Skeletal muscle satellite cell (primary cell): ENCODE data around the gene MT1H.
"Not testable (repeated sequence)": the region's sequence is repeated elsewhere in the genome, so short reads cannot be mapped to it uniquely, and the experiment has no call there.

Source experiments
- H3K27me3 ChIP-seq: 2 replicates; pipeline ENCODE4 v1.7.0; 2013; ENCODE audit warnings: low read length; ENCODE audit not compliant: control insufficient read depth, insufficient read depth
- H3K36me3 ChIP-seq: 2 replicates; pipeline ENCODE4 v1.7.0; 2013; ENCODE audit warnings: mild to moderate bottlenecking, control low read depth, low read length; ENCODE audit not compliant: insufficient read depth
- H3K4me1 ChIP-seq: 2 replicates; pipeline ENCODE4 v1.7.0; 2013; ENCODE audit warnings: low read length; ENCODE audit not compliant: control insufficient read depth, insufficient read depth
- H3K4me2 ChIP-seq: 2 replicates; pipeline ENCODE4 v1.7.0; 2013; ENCODE audit warnings: mild to moderate bottlenecking, low read length
- H3K4me3 ChIP-seq: 2 replicates; pipeline ENCODE4 v1.7.0; 2013; ENCODE audit warnings: low read length
- H3K9ac ChIP-seq: 2 replicates; pipeline ENCODE4 v1.7.0; 2013; ENCODE audit warnings: mild to moderate bottlenecking, low read depth, low read length, moderate library complexity
- H3K9me3 ChIP-seq: replicated peaks from 2 replicates; pipeline ENCODE4 v1.7.0; 2013; ENCODE audit warnings: mild to moderate bottlenecking, control low read depth, low read length

MT1H gene

DNA sequence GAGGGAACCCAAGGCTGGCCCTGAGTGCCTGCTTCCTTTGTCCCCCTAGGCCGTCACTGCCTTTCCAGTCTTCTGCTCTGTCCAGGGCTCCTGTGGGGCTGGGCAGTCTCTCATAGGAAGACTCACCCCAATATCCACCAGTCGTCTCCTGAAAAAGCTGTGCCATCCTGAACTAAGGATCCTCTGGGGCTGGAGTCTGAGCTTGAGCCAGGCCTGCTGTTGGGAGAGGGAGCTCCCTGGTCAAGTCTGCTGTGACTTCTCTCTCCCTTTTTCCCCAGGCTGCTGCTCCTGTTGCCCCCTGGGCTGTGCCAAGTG, 963 bp downstream of the MT1H start:
- Histone ChIP-seq H3K9ac (no peak overlapping the region), H3K27me3 (peaks cover 56% of the 10 kb centered on the region), H3K4me1 (peaks cover 3% of the 10 kb centered on the region), H3K9me3 (no peaks in the 10 kb centered on the region), H3K36me3 (no peaks in the 10 kb centered on the region), H3K4me2 (no peak overlapping the region), H3K4me3 (no peak overlapping the region)

GRCh38 chr16:56671691-56672090, 2.1 kb downstream of the MT1H start:
- peaks cover 47% of the 10 kb centered on the region for H3K27me3 ChIP-seq
- H3K9ac ChIP-seq, H3K36me3 ChIP-seq, H3K4me2 ChIP-seq, H3K4me3 ChIP-seq, H3K4me1 ChIP-seq, H3K9me3 ChIP-seq: not testable (repeated sequence)

- H3K4me1 ChIP-seq, H3K9ac ChIP-seq, H3K36me3 ChIP-seq, H3K4me3 ChIP-seq, H3K9me3 ChIP-seq, H3K4me2 ChIP-seq: not testable (repeated sequence)
- peaks cover 42% of the 10 kb centered on the region for H3K27me3 ChIP-seq
Measured at GRCh38 chr16:56672171-56672570, 2.6 kb downstream of the MT1H start.

GRCh38 chr16:56672761-56673536, 3.3 kb downstream of the MT1H start:
- H3K27me3 ChIP-seq: peaks cover 35% of the 10 kb centered on the region
- no peaks in the 10 kb centered on the region for H3K9me3 ChIP-seq
- no peaks in the 10 kb centered on the region for H3K36me3 ChIP-seq
- no peak overlapping the region for H3K9ac ChIP-seq
- peaks cover 1% of the 10 kb centered on the region for H3K4me1 ChIP-seq
- no peak overlapping the region for H3K4me2 ChIP-seq
- H3K4me3 ChIP-seq: no peak overlapping the region

- H3K9me3 ChIP-seq: no peaks in the 10 kb centered on the region
- no peak overlapping the region for H3K9ac ChIP-seq
- no peak overlapping the region for H3K4me2 ChIP-seq
- no peaks in the 10 kb centered on the region for H3K4me1 ChIP-seq
- no peak overlapping the region for H3K4me3 ChIP-seq
- H3K36me3 ChIP-seq: no peaks in the 10 kb centered on the region
- H3K27me3 ChIP-seq: peaks cover 25% of the 10 kb centered on the region
Measured at GRCh38 chr16:56673921-56674320, 4.3 kb downstream of the MT1H start.

DNA sequence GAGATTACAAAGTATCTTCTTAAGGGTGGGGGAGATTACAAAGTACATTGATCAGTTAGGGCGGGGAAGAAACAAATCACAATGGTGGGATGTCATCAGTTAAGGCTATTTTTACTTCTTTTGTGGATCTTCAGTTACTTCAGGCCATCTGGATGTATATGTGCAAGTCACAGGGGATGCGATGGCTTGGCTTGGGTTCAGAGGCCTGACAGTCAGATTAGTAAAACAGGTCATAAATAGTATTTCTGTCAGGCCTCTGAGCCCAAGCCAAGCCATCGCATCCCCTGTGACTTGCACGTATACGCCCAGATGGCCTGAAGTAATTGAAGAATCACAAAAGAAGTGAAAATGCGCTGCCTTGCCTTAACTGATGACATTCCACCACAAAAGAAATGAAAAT, 5.0 kb downstream of the MT1H start:
- not testable (repeated sequence) for H3K4me2 ChIP-seq, H3K9ac ChIP-seq, H3K4me1 ChIP-seq, H3K4me3 ChIP-seq, H3K36me3 ChIP-seq, H3K9me3 ChIP-seq
- H3K27me3 ChIP-seq: peaks cover 18% of the 10 kb centered on the region

GRCh38 chr16:56675685-56676210, 6.1 kb downstream of the MT1H start:
- Histone ChIP-seq H3K27me3 (peaks cover 7% of the 10 kb centered on the region), H3K9me3 (no peaks in the 10 kb centered on the region), H3K36me3 (no peaks in the 10 kb centered on the region), H3K4me2 (no peak overlapping the region), H3K4me3 (no peak overlapping the region), H3K9ac (no peak overlapping the region), H3K4me1 (no peaks in the 10 kb centered on the region)

GRCh38 chr16:56677474-56677873, 7.9 kb downstream of the MT1H start:
- Histone ChIP-seq H3K4me3 (no peak overlapping the region), H3K9me3 (no peaks in the 10 kb centered on the region), H3K4me2 (no peak overlapping the region), H3K4me1 (peaks cover 5% of the 10 kb centered on the region), H3K9ac (no peak overlapping the region), H3K36me3 (no peaks in the 10 kb centered on the region), H3K27me3 (no peaks in the 10 kb centered on the region)

DNA sequence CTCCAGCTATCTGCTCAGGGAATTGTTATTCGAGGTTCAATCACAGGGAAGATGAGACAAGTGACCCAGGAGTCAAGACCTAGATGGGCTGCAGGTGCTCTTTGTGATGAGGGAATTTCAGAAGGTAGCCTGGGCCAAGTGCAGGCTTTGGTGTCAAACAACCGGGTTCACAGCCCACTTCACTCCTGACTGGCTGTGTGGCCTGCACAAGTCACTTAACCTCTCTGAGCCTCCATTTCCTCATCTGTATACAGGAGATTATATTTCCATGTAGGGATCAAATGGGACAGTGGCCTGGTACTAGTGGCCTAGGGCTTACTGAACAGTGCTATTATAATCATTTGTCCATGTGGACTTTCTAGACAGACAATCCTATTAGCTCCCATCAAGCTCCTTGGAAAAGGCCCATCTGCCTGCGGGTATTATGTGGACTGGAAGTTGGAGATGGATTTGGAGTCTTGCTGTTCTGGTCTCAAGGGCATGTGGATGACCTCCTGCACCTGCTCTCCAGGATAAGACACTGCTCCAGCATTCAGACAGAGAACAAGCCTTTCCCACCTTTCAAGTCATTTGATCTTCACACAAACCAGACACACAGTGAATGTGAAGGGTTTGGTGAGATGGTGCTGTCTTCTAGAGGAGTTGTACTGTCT, 9.6 kb downstream of the MT1H start:
- Histone ChIP-seq H3K9ac (no peak overlapping the region), H3K36me3 (no peaks in the 10 kb centered on the region), H3K4me3 (no peak overlapping the region), H3K4me1 (peaks cover 20% of the 10 kb centered on the region), H3K4me2 (no peak overlapping the region), H3K9me3 (no peaks in the 10 kb centered on the region), H3K27me3 (no peaks in the 10 kb centered on the region)

- no peaks in the 10 kb centered on the region for H3K9me3 ChIP-seq
Measured at GRCh38 chr16:56679818-56680217, 10.2 kb downstream of the MT1H start.

GRCh38 chr16:56681939-56682702, 12.5 kb downstream of the MT1H start, which contains the start of gene MT1X:
TSS of gene MT1X (plus strand) at chr16:56682470. CDS start at chr16:56682541, 71 bp downstream.
- peak within 1 kb of the TSS; percentile 87 for H3K4me2 ChIP-seq
- peak within 1 kb of the TSS; percentile 81 for H3K9ac ChIP-seq
- no peaks in the 10 kb centered on the region for H3K9me3 ChIP-seq
- no peaks in the 10 kb centered on the region for H3K27me3 ChIP-seq
- peaks cover 25% of the 10 kb centered on the region for H3K4me1 ChIP-seq
- H3K4me3 ChIP-seq: peak within 1 kb of the TSS; percentile 72
- no peaks in the 10 kb centered on the region for H3K36me3 ChIP-seq

More at GRCh38 chr16:56679818-56680217, 10.2 kb downstream of the MT1H start:
- Histone ChIP-seq H3K27me3 (no peaks in the 10 kb centered on the region), H3K4me3 (no peak overlapping the region), H3K4me2 (no peak overlapping the region), H3K4me1 (peaks cover 25% of the 10 kb centered on the region), H3K36me3 (no peaks in the 10 kb centered on the region), H3K9ac (no peak overlapping the region)
